Calu3 (cell line): Measurements from ENCODE around the gene SH3BP2. TPM values are rescaled to one million over a fixed set of nuclear protein-coding genes. Genes with fewer than 3 reads are reported as not detected.

ENCODE experiments used
- BruUV-seq: library from RNA; stranded (reverse); fragments of 400-500 nt; replicated peaks from 2 replicates; lab custom pipeline; 2021; lab: Mats Ljungman, UMichigan
- CTCF ChIA-PET: fragments of 300-600 bp; sonication (Branson Sonifier 250); formaldehyde crosslinking; loops from one replicate; lab custom pipeline; 2022; ENCODE audit warnings: antibody characterized with exemption; lab: Charles Lee
- DNase-seq: peaks from one replicate; pipeline ENCODE4 v3.0.0; 2022
- H3K27ac Mint-ChIP-seq: one replicate; pipeline ENCODE4 v1.8.0; 2022; ENCODE audit warnings: mixed read lengths; ENCODE audit not compliant: unreplicated experiment
- H3K27me3 Mint-ChIP-seq: one replicate; pipeline ENCODE4 v1.8.0; 2022; ENCODE audit warnings: mixed read lengths; ENCODE audit not compliant: unreplicated experiment
- H3K36me3 Mint-ChIP-seq: one replicate; pipeline ENCODE4 v1.8.0; 2022; ENCODE audit warnings: mild to moderate bottlenecking, moderate library complexity, mixed read lengths; ENCODE audit not compliant: insufficient read depth, unreplicated experiment
- H3K4me1 Mint-ChIP-seq: one replicate; pipeline ENCODE4 v1.8.0; 2022; ENCODE audit warnings: mild to moderate bottlenecking, low read depth, mixed read lengths; ENCODE audit not compliant: unreplicated experiment
- H3K4me3 Mint-ChIP-seq: one replicate; pipeline ENCODE4 v1.8.0; 2022; ENCODE audit warnings: mild to moderate bottlenecking, low read depth, moderate library complexity, mixed read lengths; ENCODE audit not compliant: unreplicated experiment
- H3K9me3 Mint-ChIP-seq: one replicate; pipeline ENCODE4 v1.8.0; 2022; ENCODE audit warnings: low read depth, mixed read lengths; ENCODE audit not compliant: unreplicated experiment
- intact Hi-C: fragments of 100-400 bp; cut with micrococcal nuclease; formaldehyde crosslinking; loops from one replicate; pipeline ENCODE4 v1.10.0; 2022; ENCODE audit not compliant: unreplicated experiment
- total RNA-seq: library from RNA; stranded (reverse); gene quantifications from 2 replicates; pipeline ENCODE4 v1.2.3, GENCODE V29; 2022
- TF ChIP-seq, protein P1 (sequence below): fragments of 200-600 bp; IDR thresholded peaks from one replicate; pipeline ENCODE4 v1.8.0; 2022; ENCODE audit warnings: antibody characterized with exemption; ENCODE audit not compliant: unreplicated experiment

SH3BP2 gene
- total RNA-seq, 1 experiment from 2014 or later: 22.7 TPM

DNA sequence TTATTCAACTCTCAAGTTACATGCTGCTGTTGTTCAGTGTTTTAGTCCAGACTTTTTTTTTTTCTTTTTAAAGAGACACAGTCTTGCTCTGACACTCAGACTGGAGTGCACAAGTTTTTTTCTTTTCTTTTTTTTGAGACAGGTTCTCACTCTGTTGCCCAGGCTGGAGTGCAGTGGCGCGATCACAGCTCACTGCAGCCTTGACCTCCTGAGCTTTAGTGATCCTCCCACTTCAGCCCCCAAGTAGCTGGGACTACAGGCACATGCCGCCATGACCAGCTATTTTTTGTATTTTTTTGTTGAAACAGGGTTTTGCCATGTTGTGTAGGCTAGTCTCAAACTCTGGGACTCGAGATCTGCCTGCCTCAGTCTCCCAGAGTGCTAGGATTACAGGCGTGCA is 62.7 kb downstream of the SH3BP2 start:
- intact Hi-C loops: no loop called here
- no peaks in the 10 kb centered on the region for H3K27me3 Mint-ChIP-seq
- no TSS peak for BruUV-seq
- DNase-seq: no peak
- no peak overlapping the region for H3K27ac Mint-ChIP-seq
- CTCF ChIA-PET: no interaction called here
- TF ChIP-seq, protein P1, sequence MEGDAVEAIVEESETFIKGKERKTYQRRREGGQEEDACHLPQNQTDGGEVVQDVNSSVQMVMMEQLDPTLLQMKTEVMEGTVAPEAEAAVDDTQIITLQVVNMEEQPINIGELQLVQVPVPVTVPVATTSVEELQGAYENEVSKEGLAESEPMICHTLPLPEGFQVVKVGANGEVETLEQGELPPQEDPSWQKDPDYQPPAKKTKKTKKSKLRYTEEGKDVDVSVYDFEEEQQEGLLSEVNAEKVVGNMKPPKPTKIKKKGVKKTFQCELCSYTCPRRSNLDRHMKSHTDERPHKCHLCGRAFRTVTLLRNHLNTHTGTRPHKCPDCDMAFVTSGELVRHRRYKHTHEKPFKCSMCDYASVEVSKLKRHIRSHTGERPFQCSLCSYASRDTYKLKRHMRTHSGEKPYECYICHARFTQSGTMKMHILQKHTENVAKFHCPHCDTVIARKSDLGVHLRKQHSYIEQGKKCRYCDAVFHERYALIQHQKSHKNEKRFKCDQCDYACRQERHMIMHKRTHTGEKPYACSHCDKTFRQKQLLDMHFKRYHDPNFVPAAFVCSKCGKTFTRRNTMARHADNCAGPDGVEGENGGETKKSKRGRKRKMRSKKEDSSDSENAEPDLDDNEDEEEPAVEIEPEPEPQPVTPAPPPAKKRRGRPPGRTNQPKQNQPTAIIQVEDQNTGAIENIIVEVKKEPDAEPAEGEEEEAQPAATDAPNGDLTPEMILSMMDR: no peak
- H3K4me1 Mint-ChIP-seq: peaks cover 9% of the 10 kb centered on the region
- H3K9me3 Mint-ChIP-seq: no peaks in the 10 kb centered on the region
- no peak overlapping the region for H3K4me3 Mint-ChIP-seq
- H3K36me3 Mint-ChIP-seq: no peaks in the 10 kb centered on the region

DNA sequence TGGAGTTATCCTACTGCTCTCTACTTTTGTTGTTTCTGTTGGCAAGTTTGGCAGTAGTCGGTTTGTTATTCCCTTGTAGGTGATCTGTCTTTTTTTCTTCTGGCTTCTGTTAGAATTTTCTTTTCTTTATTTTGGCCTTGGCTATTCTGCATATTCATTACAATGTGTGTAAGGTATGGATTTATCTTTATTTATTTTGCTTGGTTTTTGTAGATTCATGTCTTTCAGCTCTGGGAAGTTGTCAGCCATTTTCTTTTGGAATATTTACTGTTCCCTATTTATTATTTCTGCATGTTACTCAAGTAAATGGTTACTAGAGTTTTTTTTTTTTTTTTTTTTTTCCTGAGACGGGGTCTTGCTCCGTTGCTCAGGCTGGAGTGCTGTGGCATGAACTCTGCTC is 63.4 kb downstream of the SH3BP2 start:
- Mint-ChIP-seq H3K36me3 (no peaks in the 10 kb centered on the region), H3K9me3 (no peaks in the 10 kb centered on the region), H3K4me1 (peaks cover 16% of the 10 kb centered on the region), H3K4me3 (no peak overlapping the region), H3K27ac (no peak overlapping the region), H3K27me3 (no peaks in the 10 kb centered on the region)
- intact Hi-C loops: no loop called here
- TF ChIP-seq, protein P1: no peak
- no TSS peak for BruUV-seq
- DNase-seq: no peak
- CTCF ChIA-PET: no interaction called here

DNA sequence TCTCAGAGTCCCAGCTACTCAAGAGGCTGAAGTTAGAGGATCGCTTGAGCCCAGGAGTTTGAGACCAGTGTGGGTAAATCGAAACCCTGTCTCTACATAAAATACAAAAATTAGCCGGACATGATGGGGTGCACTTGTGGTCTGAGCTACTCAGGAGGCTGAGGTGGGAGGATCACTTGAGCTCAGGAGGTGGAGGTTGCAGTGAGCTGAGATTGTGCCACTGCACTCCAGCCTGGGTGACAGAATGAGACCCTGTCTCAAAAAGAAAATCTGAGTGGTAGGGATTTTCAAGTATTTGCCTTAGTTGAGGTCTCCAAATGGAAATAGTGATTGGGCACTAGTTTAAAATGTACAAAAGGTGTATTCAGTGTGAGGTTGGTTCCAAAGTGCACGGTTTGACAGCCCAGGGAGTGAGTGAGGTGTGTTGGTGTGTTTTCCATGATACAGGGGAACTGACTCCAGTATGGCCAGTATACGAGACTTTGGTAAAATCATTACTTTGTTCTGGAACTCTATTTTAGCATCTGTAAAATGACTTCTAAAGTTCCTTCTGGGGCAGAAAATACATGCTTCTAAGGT is 64.6 kb downstream of the SH3BP2 start:
- CTCF ChIA-PET: no interaction called here
- no peaks in the 10 kb centered on the region for H3K36me3 Mint-ChIP-seq
- no peaks in the 10 kb centered on the region for H3K27me3 Mint-ChIP-seq
- no TSS peak for BruUV-seq
- TF ChIP-seq, protein P1: no peak
- no peak overlapping the region for H3K4me3 Mint-ChIP-seq
- H3K4me1 Mint-ChIP-seq: peaks cover 28% of the 10 kb centered on the region
- no peak for DNase-seq
- intact Hi-C loops: no loop called here
- H3K9me3 Mint-ChIP-seq: no peaks in the 10 kb centered on the region
- H3K27ac Mint-ChIP-seq: no peak overlapping the region

DNA sequence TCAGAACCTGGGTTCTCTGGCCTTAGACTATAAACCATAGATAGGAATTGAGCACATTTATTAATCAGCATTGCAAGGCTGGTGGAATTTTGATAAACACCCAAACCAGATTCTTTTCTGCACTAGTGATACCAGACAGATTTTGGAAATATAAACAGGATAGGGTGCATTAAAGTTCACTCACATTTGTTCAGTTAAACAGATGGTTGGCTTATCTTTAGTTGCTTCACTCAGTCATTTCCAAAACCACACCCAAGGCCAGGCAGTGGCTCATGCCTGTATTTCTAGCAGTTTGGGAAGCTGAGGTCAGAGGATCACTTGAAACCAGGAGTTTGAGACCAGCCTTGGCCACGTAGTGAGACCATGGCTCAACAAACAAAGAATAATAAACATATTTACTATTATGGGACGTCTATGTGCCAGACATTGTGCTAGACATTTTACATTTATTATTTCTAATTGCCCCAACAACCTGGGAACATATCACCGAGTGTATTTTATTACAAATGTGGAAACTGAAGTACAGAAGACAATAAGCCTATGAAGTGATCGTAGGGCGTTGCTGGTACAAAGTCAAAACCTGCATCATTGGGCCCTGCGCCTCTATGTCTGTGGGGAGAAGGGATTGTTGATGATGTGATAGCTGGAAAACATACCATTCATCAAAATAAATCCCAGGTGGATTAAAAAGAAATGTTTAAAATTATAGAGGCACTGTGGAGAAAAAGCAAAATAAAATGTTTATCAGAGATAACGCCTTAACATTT is 65.7 kb downstream of the SH3BP2 start:
- intact Hi-C loops: no loop called here
- TF ChIP-seq, protein P1: no peak
- Mint-ChIP-seq H3K27me3 (no peaks in the 10 kb centered on the region), H3K27ac (no peak overlapping the region), H3K4me3 (no peak overlapping the region), H3K9me3 (no peaks in the 10 kb centered on the region), H3K4me1 (peaks cover 33% of the 10 kb centered on the region), H3K36me3 (no peaks in the 10 kb centered on the region)
- no peak for DNase-seq
- BruUV-seq: no TSS peak
- CTCF ChIA-PET: no interaction called here
